Measurements from ENCODE around the gene IL1RAPL1.

The IL1RAPL1 gene

GRCh38 chrX:29453333-29453732, 866.1 kb downstream of the IL1RAPL1 start:
- no peak for DNase-seq

GRCh38 chrX:29455702-29456101, 868.5 kb downstream of the IL1RAPL1 start:
- DNase-seq: no peak

GRCh38 chrX:29461039-29461438, 873.8 kb downstream of the IL1RAPL1 start:
- peak; percentile 11 for DNase-seq

GRCh38 chrX:29466456-29466855, 879.2 kb downstream of the IL1RAPL1 start:
- DNase-seq: peak; percentile 36

GRCh38 chrX:29468911-29469494, 881.8 kb downstream of the IL1RAPL1 start:
- peak; percentile 31 for DNase-seq

GRCh38 chrX:29470030-29470429, 882.8 kb downstream of the IL1RAPL1 start:
- peak; percentile 79 for DNase-seq

GRCh38 chrX:29471829-29472228, 884.6 kb downstream of the IL1RAPL1 start:
- DNase-seq: no peak

GRCh38 chrX:29477878-29478277, 890.6 kb downstream of the IL1RAPL1 start:
- DNase-seq: no peak

GRCh38 chrX:29478336-29479069, 891.3 kb downstream of the IL1RAPL1 start:
- peak; percentile 26 for DNase-seq

- DNase-seq: no peak
Observed at GRCh38 chrX:29487214-29487613, 900.0 kb downstream of the IL1RAPL1 start.

GRCh38 chrX:29487714-29488113, 900.5 kb downstream of the IL1RAPL1 start:
- DNase-seq: no peak

- DNase-seq: no peak
Observed at GRCh38 chrX:29488919-29489318, 901.7 kb downstream of the IL1RAPL1 start.

GRCh38 chrX:29490606-29491005, 903.4 kb downstream of the IL1RAPL1 start:
- DNase-seq: no peak

- DNase-seq: no peak
Observed at GRCh38 chrX:29491659-29492058, 904.4 kb downstream of the IL1RAPL1 start.

GRCh38 chrX:29496636-29497180, 909.5 kb downstream of the IL1RAPL1 start:
- peak; percentile 51 for DNase-seq

GRCh38 chrX:29506729-29507128, 919.5 kb downstream of the IL1RAPL1 start:
- DNase-seq: no peak

- no peak for DNase-seq
Observed at GRCh38 chrX:29518100-29518499, 930.9 kb downstream of the IL1RAPL1 start.

GRCh38 chrX:29528281-29528680, 941.0 kb downstream of the IL1RAPL1 start:
- DNase-seq: no peak

GRCh38 chrX:29530501-29530900, 943.3 kb downstream of the IL1RAPL1 start:
- peak; percentile 29 for DNase-seq

GRCh38 chrX:29531336-29531735, 944.1 kb downstream of the IL1RAPL1 start:
- DNase-seq: no peak

GRCh38 chrX:29535212-29536162, 948.2 kb downstream of the IL1RAPL1 start:
- no peak for DNase-seq

- DNase-seq: no peak
Observed at GRCh38 chrX:29541038-29541437, 953.8 kb downstream of the IL1RAPL1 start.

- no peak for DNase-seq
Observed at GRCh38 chrX:29542152-29542551, 954.9 kb downstream of the IL1RAPL1 start.
